ENCODE results near the gene HUNK.
"Not testable (repeated sequence)": the region's sequence is repeated elsewhere in the genome, so short reads cannot be mapped to it uniquely, and the experiment has no call there.

Gene HUNK

GRCh38 chr21:31938330-31939301 lies 65.8 kb downstream of the HUNK start:
- no peaks in the 10 kb centered on the region for H3K27me3 ChIP-seq (ENCODE audit: control insufficient read depth, insufficient read depth, low read length)
- no peak overlapping the region for H3K27ac ChIP-seq (ENCODE audit: low read depth, low read length)
- peaks cover 15% of the 10 kb centered on the region for H3K4me1 ChIP-seq (ENCODE audit: control insufficient read depth, insufficient read depth, low read length)
- no peaks in the 10 kb centered on the region for H3K9me3 ChIP-seq (ENCODE audit: control insufficient read depth, insufficient read depth, low read depth, low read length)
- H3K36me3 ChIP-seq (ENCODE audit: control insufficient read depth, insufficient read depth, low read length): no peaks in the 10 kb centered on the region
- H3K4me3 ChIP-seq (ENCODE audit: low read depth, low read length): no peak overlapping the region
- no peak overlapping the region for H3K9ac ChIP-seq (ENCODE audit: low read length)

- H3K27me3 ChIP-seq (ENCODE audit: control insufficient read depth, insufficient read depth, low read length): no peaks in the 10 kb centered on the region
- H3K36me3 ChIP-seq (ENCODE audit: control insufficient read depth, insufficient read depth, low read length): peaks cover 5% of the 10 kb centered on the region
- H3K9ac ChIP-seq (ENCODE audit: low read length): no peak overlapping the region
- H3K4me1 ChIP-seq (ENCODE audit: control insufficient read depth, insufficient read depth, low read length): peaks cover 37% of the 10 kb centered on the region
- no peak overlapping the region for H3K27ac ChIP-seq (ENCODE audit: low read depth, low read length)
- H3K9me3 ChIP-seq (ENCODE audit: control insufficient read depth, insufficient read depth, low read depth, low read length): no peaks in the 10 kb centered on the region
- H3K4me3 ChIP-seq (ENCODE audit: low read depth, low read length): no peak overlapping the region
These were observed 68.9 kb downstream of the HUNK start for GRCh38 chr21:31941694-31942093.

GRCh38 chr21:31943561-31943960 lies 70.7 kb downstream of the HUNK start:
- Histone ChIP-seq H3K9me3 (ENCODE audit: control insufficient read depth, insufficient read depth, low read depth, low read length) (no peaks in the 10 kb centered on the region), H3K36me3 (ENCODE audit: control insufficient read depth, insufficient read depth, low read length) (peaks cover 16% of the 10 kb centered on the region), H3K9ac (ENCODE audit: low read length) (no peak overlapping the region), H3K4me3 (ENCODE audit: low read depth, low read length) (no peak overlapping the region), H3K4me1 (ENCODE audit: control insufficient read depth, insufficient read depth, low read length) (peaks cover 37% of the 10 kb centered on the region), H3K27me3 (ENCODE audit: control insufficient read depth, insufficient read depth, low read length) (no peaks in the 10 kb centered on the region), H3K27ac (ENCODE audit: low read depth, low read length) (peak overlapping the region; percentile 31; the same call in 1 of the 2 replicates)

GRCh38 chr21:31945141-31945540 lies 72.3 kb downstream of the HUNK start:
- Histone ChIP-seq H3K4me3 (ENCODE audit: low read depth, low read length) (no peak overlapping the region), H3K9ac (ENCODE audit: low read length) (no peak overlapping the region), H3K36me3 (ENCODE audit: control insufficient read depth, insufficient read depth, low read length) (peaks cover 21% of the 10 kb centered on the region), H3K9me3 (ENCODE audit: control insufficient read depth, insufficient read depth, low read depth, low read length) (no peaks in the 10 kb centered on the region), H3K27ac (ENCODE audit: low read depth, low read length) (no peak overlapping the region), H3K27me3 (ENCODE audit: control insufficient read depth, insufficient read depth, low read length) (no peaks in the 10 kb centered on the region), H3K4me1 (ENCODE audit: control insufficient read depth, insufficient read depth, low read length) (peaks cover 37% of the 10 kb centered on the region)

- Histone ChIP-seq H3K27me3 (ENCODE audit: control insufficient read depth, insufficient read depth, low read length) (no peaks in the 10 kb centered on the region), H3K4me1 (ENCODE audit: control insufficient read depth, insufficient read depth, low read length) (peaks cover 37% of the 10 kb centered on the region), H3K9me3 (ENCODE audit: control insufficient read depth, insufficient read depth, low read depth, low read length) (no peaks in the 10 kb centered on the region), H3K27ac (ENCODE audit: low read depth, low read length) (no peak overlapping the region), H3K36me3 (ENCODE audit: control insufficient read depth, insufficient read depth, low read length) (peaks cover 21% of the 10 kb centered on the region), H3K4me3 (ENCODE audit: low read depth, low read length) (no peak overlapping the region), H3K9ac (ENCODE audit: low read length) (no peak overlapping the region)
These were observed 72.7 kb downstream of the HUNK start for GRCh38 chr21:31945546-31945945.

GRCh38 chr21:31946231-31946630 lies 73.4 kb downstream of the HUNK start:
- Histone ChIP-seq H3K27ac (ENCODE audit: low read depth, low read length) (no peak overlapping the region), H3K4me3 (ENCODE audit: low read depth, low read length) (no peak overlapping the region), H3K27me3 (ENCODE audit: control insufficient read depth, insufficient read depth, low read length) (no peaks in the 10 kb centered on the region), H3K9ac (ENCODE audit: low read length) (no peak overlapping the region), H3K36me3 (ENCODE audit: control insufficient read depth, insufficient read depth, low read length) (peaks cover 21% of the 10 kb centered on the region), H3K9me3 (ENCODE audit: control insufficient read depth, insufficient read depth, low read depth, low read length) (no peaks in the 10 kb centered on the region), H3K4me1 (ENCODE audit: control insufficient read depth, insufficient read depth, low read length) (peaks cover 37% of the 10 kb centered on the region)

GRCh38 chr21:31946876-31947550 lies 74.2 kb downstream of the HUNK start:
- H3K27ac ChIP-seq (ENCODE audit: low read depth, low read length); H3K9me3 ChIP-seq (ENCODE audit: control insufficient read depth, insufficient read depth, low read depth, low read length); H3K27me3 ChIP-seq (ENCODE audit: control insufficient read depth, insufficient read depth, low read length); H3K9ac ChIP-seq (ENCODE audit: low read length); H3K4me3 ChIP-seq (ENCODE audit: low read depth, low read length): not testable (repeated sequence)
- H3K4me1 ChIP-seq (ENCODE audit: control insufficient read depth, insufficient read depth, low read length): peaks cover 37% of the 10 kb centered on the region
- H3K36me3 ChIP-seq (ENCODE audit: control insufficient read depth, insufficient read depth, low read length): peaks cover 21% of the 10 kb centered on the region

- H3K4me3 ChIP-seq (ENCODE audit: low read depth, low read length): no peak overlapping the region
- H3K27me3 ChIP-seq (ENCODE audit: control insufficient read depth, insufficient read depth, low read length): no peaks in the 10 kb centered on the region
- no peak overlapping the region for H3K9ac ChIP-seq (ENCODE audit: low read length)
- H3K9me3 ChIP-seq (ENCODE audit: control insufficient read depth, insufficient read depth, low read depth, low read length): no peaks in the 10 kb centered on the region
- peaks cover 21% of the 10 kb centered on the region for H3K36me3 ChIP-seq (ENCODE audit: control insufficient read depth, insufficient read depth, low read length)
- H3K4me1 ChIP-seq (ENCODE audit: control insufficient read depth, insufficient read depth, low read length): peaks cover 21% of the 10 kb centered on the region
- no peak overlapping the region for H3K27ac ChIP-seq (ENCODE audit: low read depth, low read length)
These were observed 75.9 kb downstream of the HUNK start for GRCh38 chr21:31948676-31949075.

- Histone ChIP-seq H3K36me3 (ENCODE audit: control insufficient read depth, insufficient read depth, low read length) (peaks cover 10% of the 10 kb centered on the region), H3K9me3 (ENCODE audit: control insufficient read depth, insufficient read depth, low read depth, low read length) (peaks cover 3% of the 10 kb centered on the region; the same call in 1 of the 2 replicates), H3K4me3 (ENCODE audit: low read depth, low read length) (no peak overlapping the region), H3K4me1 (ENCODE audit: control insufficient read depth, insufficient read depth, low read length) (no peaks in the 10 kb centered on the region), H3K27me3 (ENCODE audit: control insufficient read depth, insufficient read depth, low read length) (no peaks in the 10 kb centered on the region), H3K27ac (ENCODE audit: low read depth, low read length) (no peak overlapping the region), H3K9ac (ENCODE audit: low read length) (no peak overlapping the region)
These were observed 80.0 kb downstream of the HUNK start for GRCh38 chr21:31952828-31953227.

- H3K27me3 ChIP-seq (ENCODE audit: control insufficient read depth, insufficient read depth, low read length): no peaks in the 10 kb centered on the region
- H3K9ac ChIP-seq (ENCODE audit: low read length): no peak overlapping the region
- H3K4me3 ChIP-seq (ENCODE audit: low read depth, low read length): no peak overlapping the region
- no peaks in the 10 kb centered on the region for H3K4me1 ChIP-seq (ENCODE audit: control insufficient read depth, insufficient read depth, low read length)
- H3K27ac ChIP-seq (ENCODE audit: low read depth, low read length): no peak overlapping the region
- H3K36me3 ChIP-seq (ENCODE audit: control insufficient read depth, insufficient read depth, low read length): peaks cover 12% of the 10 kb centered on the region
- H3K9me3 ChIP-seq (ENCODE audit: control insufficient read depth, insufficient read depth, low read depth, low read length): peaks cover 6% of the 10 kb centered on the region; the same call in 1 of the 2 replicates
These were observed 84.8 kb downstream of the HUNK start for GRCh38 chr21:31957631-31958030.

- Histone ChIP-seq H3K27me3 (ENCODE audit: control insufficient read depth, insufficient read depth, low read length) (no peaks in the 10 kb centered on the region), H3K27ac (ENCODE audit: low read depth, low read length) (no peak overlapping the region), H3K9ac (ENCODE audit: low read length) (no peak overlapping the region), H3K4me3 (ENCODE audit: low read depth, low read length) (no peak overlapping the region), H3K36me3 (ENCODE audit: control insufficient read depth, insufficient read depth, low read length) (peaks cover 12% of the 10 kb centered on the region), H3K4me1 (ENCODE audit: control insufficient read depth, insufficient read depth, low read length) (no peaks in the 10 kb centered on the region), H3K9me3 (ENCODE audit: control insufficient read depth, insufficient read depth, low read depth, low read length) (peaks cover 6% of the 10 kb centered on the region; the same call in 1 of the 2 replicates)
These were observed 87.1 kb downstream of the HUNK start for GRCh38 chr21:31959881-31960280.

Data from HUES6 (cell line).